Astrocyte of the cerebellum (primary cell): ENCODE data around the gene PNPLA1.

ENCODE experiments used
- DNase-seq: peaks from one replicate; pipeline ENCODE4 v3.0.0-alpha.2; 2011; ENCODE audit warnings: low read depth
- H3K4me3 ChIP-seq: 2 replicates; pipeline ENCODE4 v1.5.1; 2011; ENCODE audit warnings: mild to moderate bottlenecking, low read depth, low read length, moderate library complexity
- in situ Hi-C: cut with HindIII; loops from 2 replicates; pipeline ENCODE4 v1.10.0; 2017; ENCODE audit warnings: low sequenced_read_pairs
- TF ChIP-seq, protein P1 (sequence below): IDR thresholded peaks from 2 replicates; pipeline ENCODE4 v1.5.1; 2012; ENCODE audit warnings: low read length, low read depth, moderate library complexity, mild to moderate bottlenecking; ENCODE audit errors: missing control alignments

The PNPLA1 gene

GRCh38 chr6:36308514-36308913, 38.7 kb downstream of the PNPLA1 start:
- in situ Hi-C loops, result no loop called here
- no peak overlapping the region for H3K4me3 ChIP-seq
- TF ChIP-seq, protein P1, sequence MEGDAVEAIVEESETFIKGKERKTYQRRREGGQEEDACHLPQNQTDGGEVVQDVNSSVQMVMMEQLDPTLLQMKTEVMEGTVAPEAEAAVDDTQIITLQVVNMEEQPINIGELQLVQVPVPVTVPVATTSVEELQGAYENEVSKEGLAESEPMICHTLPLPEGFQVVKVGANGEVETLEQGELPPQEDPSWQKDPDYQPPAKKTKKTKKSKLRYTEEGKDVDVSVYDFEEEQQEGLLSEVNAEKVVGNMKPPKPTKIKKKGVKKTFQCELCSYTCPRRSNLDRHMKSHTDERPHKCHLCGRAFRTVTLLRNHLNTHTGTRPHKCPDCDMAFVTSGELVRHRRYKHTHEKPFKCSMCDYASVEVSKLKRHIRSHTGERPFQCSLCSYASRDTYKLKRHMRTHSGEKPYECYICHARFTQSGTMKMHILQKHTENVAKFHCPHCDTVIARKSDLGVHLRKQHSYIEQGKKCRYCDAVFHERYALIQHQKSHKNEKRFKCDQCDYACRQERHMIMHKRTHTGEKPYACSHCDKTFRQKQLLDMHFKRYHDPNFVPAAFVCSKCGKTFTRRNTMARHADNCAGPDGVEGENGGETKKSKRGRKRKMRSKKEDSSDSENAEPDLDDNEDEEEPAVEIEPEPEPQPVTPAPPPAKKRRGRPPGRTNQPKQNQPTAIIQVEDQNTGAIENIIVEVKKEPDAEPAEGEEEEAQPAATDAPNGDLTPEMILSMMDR, result no peak

GRCh38 chr6:36309203-36309602, 39.3 kb downstream of the PNPLA1 start:
- DNase-seq, result no peak
- in situ Hi-C loops, result no loop called here
- no peak overlapping the region for H3K4me3 ChIP-seq
- TF ChIP-seq, protein P1, result no peak

More at GRCh38 chr6:36308514-36308913, 38.7 kb downstream of the PNPLA1 start:
- no peak for DNase-seq

GRCh38 chr6:36309900-36310299, 40.0 kb downstream of the PNPLA1 start:
- no peak overlapping the region for H3K4me3 ChIP-seq
- in situ Hi-C loops, result no loop called here
- DNase-seq, result no peak
- TF ChIP-seq, protein P1, result no peak

- in situ Hi-C loops, result no loop called here
- TF ChIP-seq, protein P1, result no peak
- H3K4me3 ChIP-seq, result no peak overlapping the region
- no peak for DNase-seq
These were observed 43.2 kb downstream of the PNPLA1 start for GRCh38 chr6:36312854-36313648.

- TF ChIP-seq, protein P1, result no peak
- DNase-seq, result no peak
- in situ Hi-C loops, result no loop called here
- no peak overlapping the region for H3K4me3 ChIP-seq
These were observed 43.7 kb downstream of the PNPLA1 start for GRCh38 chr6:36313649-36313936.

- no peak for DNase-seq
- no peak overlapping the region for H3K4me3 ChIP-seq
- in situ Hi-C loops, result no loop called here
- TF ChIP-seq, protein P1, result no peak
These were observed 44.6 kb downstream of the PNPLA1 start for GRCh38 chr6:36314221-36315014.
